SU-DHL-6 (cell line): ENCODE measurements around the gene CHMP1B.
"Not testable (repeated sequence)": the region's sequence is repeated elsewhere in the genome, so short reads cannot be mapped to it uniquely, and the experiment has no call there.

Experiments
- H2AFZ ChIP-seq: fragments of 200-600 bp; sonication (generic); 2 replicates; pipeline ENCODE4 v1.6.1; 2014; ENCODE audit warnings: low read depth, mild to moderate bottlenecking, moderate library complexity, mixed read lengths, antibody characterized with exemption, low read length; ENCODE audit not compliant: severe bottlenecking
- H3F3A ChIP-seq: fragments of 200-600 bp; shearing (Covaris generic); 2 replicates; pipeline ENCODE4 v1.6.0; 2016; ENCODE audit warnings: antibody characterized with exemption, mild to moderate bottlenecking; ENCODE audit not compliant: insufficient read depth
- H3K27ac ChIP-seq: fragments of 200-600 bp; sonication (generic); 2 replicates; pipeline ENCODE4 v1.5.1; 2016; ENCODE audit warnings: low read depth, mild to moderate bottlenecking, low read length, moderate library complexity, mixed read lengths
- H3K27me3 ChIP-seq: fragments of 200-600 bp; sonication (generic), shearing (Covaris generic); 2 replicates; pipeline ENCODE4 v1.6.0; 2014; ENCODE audit warnings: mild to moderate bottlenecking, low read length
- H3K36me3 ChIP-seq: fragments of 200-600 bp; sonication (generic); 2 replicates; pipeline ENCODE4 v1.6.1; 2014; ENCODE audit warnings: mild to moderate bottlenecking, low read length, mixed read lengths
- H3K4me2 ChIP-seq: fragments of 300-600, 200-600 bp; shearing (Covaris generic), sonication (generic); 2 replicates; pipeline ENCODE4 v1.6.0; 2014; ENCODE audit warnings: low read length, low read depth, mild to moderate bottlenecking; ENCODE audit not compliant: poor library complexity, severe bottlenecking
- H3K4me3 ChIP-seq: fragments of 200-600 bp; sonication (generic); 2 replicates; pipeline ENCODE4 v1.5.1; 2014; ENCODE audit warnings: antibody characterized with exemption, low read length, mild to moderate bottlenecking, mixed read lengths; ENCODE audit not compliant: insufficient read depth, poor library complexity, severe bottlenecking
- H3K79me2 ChIP-seq: fragments of 200-600 bp; sonication (generic); 2 replicates; pipeline ENCODE4 v1.6.1; 2014; ENCODE audit warnings: mild to moderate bottlenecking, low read length, moderate library complexity; ENCODE audit not compliant: insufficient read depth
- H3K9ac ChIP-seq: fragments of 200-600 bp; sonication (generic); 2 replicates; pipeline ENCODE4 v1.7.0; 2014; ENCODE audit warnings: mild to moderate bottlenecking, low read length
- H3K9me2 ChIP-seq: fragments of 200-600 bp; sonication (generic); replicated peaks from 2 replicates; pipeline ENCODE4 v1.6.1; 2014; ENCODE audit warnings: low read length; ENCODE audit not compliant: insufficient read depth
- H3K9me3 ChIP-seq: fragments of 200-600 bp; sonication (generic); 2 replicates; pipeline ENCODE4 v1.6.1; 2014; ENCODE audit warnings: low read length, mixed read lengths; ENCODE audit not compliant: insufficient read depth
- H4K20me1 ChIP-seq: fragments of 200-600 bp; sonication (generic); 2 replicates; pipeline ENCODE4 v1.6.1; 2014; ENCODE audit warnings: low read depth, mild to moderate bottlenecking, antibody characterized with exemption, low read length, moderate library complexity, mixed read lengths
- EZH2phosphoT487 ChIP-seq: fragments of 200-600 bp; sonication (generic), shearing (Covaris generic); conservative IDR thresholded peaks from 2 replicates; pipeline ENCODE4 v1.6.1; 2018; ENCODE audit warnings: mild to moderate bottlenecking, antibody characterized with exemption, low read length, moderate library complexity, mixed read lengths
- TF ChIP-seq, protein P1 (sequence below): fragments of 200-600 bp; sonication (generic); IDR thresholded peaks from one replicate; pipeline ENCODE4 v1.5.1; 2017; ENCODE audit warnings: antibody characterized with exemption, mild to moderate bottlenecking, low read length, moderate library complexity; ENCODE audit not compliant: insufficient read depth, poor library complexity, severe bottlenecking

CHMP1B gene

DNA sequence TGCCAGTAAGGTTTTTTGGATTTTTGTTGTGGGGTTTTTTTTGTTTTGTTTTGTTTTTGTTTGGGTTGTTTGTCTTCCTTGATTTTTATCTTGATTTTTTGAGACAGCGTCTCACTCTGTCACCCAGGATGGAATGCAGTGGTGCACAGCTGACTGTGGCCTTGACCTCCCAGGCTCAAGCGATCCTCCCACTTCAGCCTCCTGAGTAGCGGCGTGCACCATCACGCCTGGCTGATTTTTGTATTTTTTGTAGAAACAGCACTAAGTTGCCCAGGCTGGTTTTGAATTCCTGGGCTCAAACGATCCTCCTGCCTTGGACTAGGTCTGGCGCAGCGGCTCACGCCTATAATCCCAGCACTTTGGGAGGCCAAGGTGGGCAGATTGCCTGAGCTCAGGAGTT lies 40.5 kb downstream of the CHMP1B start:
- no peak overlapping the region for H3K9ac ChIP-seq
- no peak overlapping the region for H2AFZ ChIP-seq
- H3K9me3 ChIP-seq: no peaks in the 10 kb centered on the region
- H3K36me3 ChIP-seq: no peaks in the 10 kb centered on the region
- no peaks in the 10 kb centered on the region for H3K9me2 ChIP-seq
- H3K4me2 ChIP-seq: no peak overlapping the region
- no peak overlapping the region for H3K27ac ChIP-seq
- H3K4me3 ChIP-seq: no peak overlapping the region
- no peaks in the 10 kb centered on the region for H3K79me2 ChIP-seq
- H4K20me1 ChIP-seq: no peaks in the 10 kb centered on the region
- no peaks in the 10 kb centered on the region for H3K27me3 ChIP-seq
- no peaks in the 10 kb centered on the region for H3F3A ChIP-seq
- TF ChIP-seq, protein P1, sequence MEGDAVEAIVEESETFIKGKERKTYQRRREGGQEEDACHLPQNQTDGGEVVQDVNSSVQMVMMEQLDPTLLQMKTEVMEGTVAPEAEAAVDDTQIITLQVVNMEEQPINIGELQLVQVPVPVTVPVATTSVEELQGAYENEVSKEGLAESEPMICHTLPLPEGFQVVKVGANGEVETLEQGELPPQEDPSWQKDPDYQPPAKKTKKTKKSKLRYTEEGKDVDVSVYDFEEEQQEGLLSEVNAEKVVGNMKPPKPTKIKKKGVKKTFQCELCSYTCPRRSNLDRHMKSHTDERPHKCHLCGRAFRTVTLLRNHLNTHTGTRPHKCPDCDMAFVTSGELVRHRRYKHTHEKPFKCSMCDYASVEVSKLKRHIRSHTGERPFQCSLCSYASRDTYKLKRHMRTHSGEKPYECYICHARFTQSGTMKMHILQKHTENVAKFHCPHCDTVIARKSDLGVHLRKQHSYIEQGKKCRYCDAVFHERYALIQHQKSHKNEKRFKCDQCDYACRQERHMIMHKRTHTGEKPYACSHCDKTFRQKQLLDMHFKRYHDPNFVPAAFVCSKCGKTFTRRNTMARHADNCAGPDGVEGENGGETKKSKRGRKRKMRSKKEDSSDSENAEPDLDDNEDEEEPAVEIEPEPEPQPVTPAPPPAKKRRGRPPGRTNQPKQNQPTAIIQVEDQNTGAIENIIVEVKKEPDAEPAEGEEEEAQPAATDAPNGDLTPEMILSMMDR: no peak
- no peak for TF ChIP-seq EZH2phosphoT487

DNA sequence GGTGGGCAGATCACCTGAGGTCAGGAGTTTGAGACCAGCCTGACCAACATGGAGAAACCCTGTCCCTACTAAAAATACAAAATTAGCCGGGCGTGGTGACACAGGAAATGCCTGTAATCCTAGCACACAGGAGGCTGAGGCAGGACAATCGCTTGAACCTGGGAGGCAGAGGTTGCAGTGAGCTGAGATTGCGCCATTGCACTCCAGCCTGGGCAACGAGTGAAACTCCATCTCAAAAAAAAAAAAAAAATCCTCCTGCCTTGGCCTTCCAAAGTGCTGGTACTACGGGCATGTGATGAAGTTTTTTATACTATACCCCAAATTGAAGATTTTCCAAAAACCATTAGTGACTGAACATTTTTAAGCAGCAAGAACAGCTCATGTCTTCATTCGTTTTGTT lies 41.2 kb downstream of the CHMP1B start:
- H4K20me1 ChIP-seq, H3K4me2 ChIP-seq, H3K79me2 ChIP-seq, H3K9me2 ChIP-seq, H3K36me3 ChIP-seq, H3K27me3 ChIP-seq, H2AFZ ChIP-seq, H3K4me3 ChIP-seq, H3K27ac ChIP-seq, H3K9me3 ChIP-seq, H3K9ac ChIP-seq, H3F3A ChIP-seq: not testable (repeated sequence)

DNA sequence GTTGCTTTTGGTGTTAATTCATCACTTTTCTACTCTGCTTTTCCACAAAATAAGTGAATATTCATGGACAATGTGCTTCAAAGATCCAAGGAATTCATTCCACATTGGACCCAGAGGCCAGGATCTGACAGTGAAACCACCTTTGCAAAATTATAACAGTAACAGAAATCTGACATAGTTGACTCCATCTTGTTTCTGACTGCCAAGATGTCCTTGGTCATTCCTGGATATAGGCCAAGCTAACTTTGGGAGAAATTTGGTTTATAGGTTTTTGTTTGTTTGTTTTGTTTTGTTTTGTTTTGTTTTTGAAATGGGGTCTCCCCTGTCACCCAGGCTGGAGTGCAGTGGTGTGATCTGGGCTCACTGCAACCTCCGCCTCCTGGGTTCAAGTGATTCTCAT lies 46.6 kb downstream of the CHMP1B start:
- Histone ChIP-seq H2AFZ (no peak overlapping the region), H3K9me3 (no peaks in the 10 kb centered on the region), H3K27me3 (no peaks in the 10 kb centered on the region), H4K20me1 (no peaks in the 10 kb centered on the region), H3K36me3 (no peaks in the 10 kb centered on the region), H3K9me2 (no peaks in the 10 kb centered on the region), H3K4me2 (no peak overlapping the region), H3K27ac (no peak overlapping the region), H3F3A (no peaks in the 10 kb centered on the region), H3K9ac (no peak overlapping the region), H3K4me3 (no peak overlapping the region), H3K79me2 (no peaks in the 10 kb centered on the region)
- TF ChIP-seq EZH2phosphoT487: no peak
- TF ChIP-seq, protein P1: no peak

DNA sequence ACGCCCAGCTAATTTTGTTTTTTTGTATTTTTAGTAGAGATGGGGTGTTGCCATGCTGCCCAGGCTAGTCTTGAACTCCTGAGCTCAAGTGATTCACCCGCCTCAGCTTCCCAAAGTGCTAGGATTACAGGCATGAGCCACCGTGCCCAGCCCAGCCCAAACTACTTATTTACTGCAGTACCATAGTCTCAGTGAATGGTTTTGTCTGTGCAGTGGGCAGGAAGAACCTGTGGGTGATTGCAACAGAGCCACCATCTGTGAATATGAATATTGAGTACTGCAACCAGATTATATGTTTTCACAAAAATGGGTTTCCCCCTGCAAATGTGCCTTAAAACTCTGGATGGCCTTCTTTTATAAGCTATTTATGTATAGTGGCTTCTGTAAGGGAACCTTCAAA lies 47.9 kb downstream of the CHMP1B start:
- Histone ChIP-seq H3K9me2 (no peaks in the 10 kb centered on the region), H3K4me3 (no peak overlapping the region), H3K4me2 (no peak overlapping the region), H3K27ac (no peak overlapping the region), H3F3A (no peaks in the 10 kb centered on the region), H3K27me3 (no peaks in the 10 kb centered on the region), H3K36me3 (no peaks in the 10 kb centered on the region), H3K9ac (no peak overlapping the region), H4K20me1 (no peaks in the 10 kb centered on the region), H3K79me2 (no peaks in the 10 kb centered on the region), H3K9me3 (no peaks in the 10 kb centered on the region), H2AFZ (no peak overlapping the region)
- no peak for TF ChIP-seq EZH2phosphoT487
- TF ChIP-seq, protein P1: no peak
